DND-41 (cell line): ENCODE measurements around the gene RNF220.

Experiments
- ATAC-seq: fragments of 200-7000 bp; cut with Tn5 transposase; 3 replicates; pipeline ENCODE4 v1.9.1; 2021; ENCODE audit warnings: low read depth; ENCODE audit not compliant: insufficient read depth
- DNase-seq: peaks from one replicate; pipeline ENCODE4 v3.0.0-alpha.2; 2020
- H2AFZ ChIP-seq: 2 replicates; pipeline ENCODE4 v1.6.0; 2012; ENCODE audit warnings: low read depth, low read length
- H3K27ac ChIP-seq: 2 replicates; pipeline ENCODE4 v1.5.1; 2012; ENCODE audit warnings: low read length, inconsistent platforms
- H3K27me3 ChIP-seq: fragments of 200-600 bp; sonication (generic); 2 replicates; pipeline ENCODE4 v1.6.0; 2012; ENCODE audit warnings: low read length, mild to moderate bottlenecking, inconsistent platforms; ENCODE audit not compliant: insufficient read depth, poor library complexity
- H3K36me3 ChIP-seq: 2 replicates; pipeline ENCODE4 v1.5.1; 2012; ENCODE audit warnings: low read length, inconsistent platforms; ENCODE audit not compliant: insufficient read depth
- H3K4me1 ChIP-seq: 2 replicates; pipeline ENCODE4 v1.5.1; 2012; ENCODE audit warnings: mild to moderate bottlenecking, low read length; ENCODE audit not compliant: insufficient read depth
- H3K4me2 ChIP-seq: 2 replicates; pipeline ENCODE4 v1.6.0; 2012; ENCODE audit warnings: mild to moderate bottlenecking, moderate library complexity, low read length, inconsistent platforms; ENCODE audit not compliant: insufficient read depth
- H3K4me3 ChIP-seq, 2 experiments: fragments of 200-600 bp in 1 of 2; shearing (Covaris generic) in 1 of 2; 2 replicates each; pipeline ENCODE4 v1.5.1; 2012 to 2016; ENCODE audit warnings: inconsistent platforms in 2 of 2, low read length in 2 of 2, mild to moderate bottlenecking in 2 of 2, low read depth in 1 of 2, moderate library complexity in 1 of 2
- H3K79me2 ChIP-seq: 2 replicates; pipeline ENCODE4 v1.6.0; 2012; ENCODE audit warnings: low read length, inconsistent platforms; ENCODE audit not compliant: insufficient read depth
- H3K9ac ChIP-seq: 2 replicates; pipeline ENCODE4 v1.6.0; 2012; ENCODE audit warnings: low read depth, mild to moderate bottlenecking, inconsistent platforms, low read length, moderate library complexity
- H3K9me3 ChIP-seq: 2 replicates; pipeline ENCODE4 v1.5.1; 2012; ENCODE audit warnings: low read length, moderate library complexity, mild to moderate bottlenecking, inconsistent platforms; ENCODE audit not compliant: insufficient read depth, severe bottlenecking
- H4K20me1 ChIP-seq: 2 replicates; pipeline ENCODE4 v1.6.0; 2012; ENCODE audit warnings: low read length; ENCODE audit not compliant: insufficient read depth
- EZH2 ChIP-seq: IDR thresholded peaks from 3 replicates; pipeline ENCODE4 v1.6.1; 2012; ENCODE audit warnings: borderline replicate concordance, low read depth, mild to moderate bottlenecking, moderate library complexity, low read length, inconsistent platforms; ENCODE audit not compliant: severe bottlenecking
- TF ChIP-seq, protein P1 (sequence below): IDR thresholded peaks from 2 replicates; pipeline ENCODE4 v1.5.1; 2012; ENCODE audit warnings: borderline replicate concordance, low read length, moderate library complexity, mild to moderate bottlenecking; ENCODE audit not compliant: poor library complexity, severe bottlenecking; ENCODE audit errors: extremely low read depth

RNF220 gene

DNA sequence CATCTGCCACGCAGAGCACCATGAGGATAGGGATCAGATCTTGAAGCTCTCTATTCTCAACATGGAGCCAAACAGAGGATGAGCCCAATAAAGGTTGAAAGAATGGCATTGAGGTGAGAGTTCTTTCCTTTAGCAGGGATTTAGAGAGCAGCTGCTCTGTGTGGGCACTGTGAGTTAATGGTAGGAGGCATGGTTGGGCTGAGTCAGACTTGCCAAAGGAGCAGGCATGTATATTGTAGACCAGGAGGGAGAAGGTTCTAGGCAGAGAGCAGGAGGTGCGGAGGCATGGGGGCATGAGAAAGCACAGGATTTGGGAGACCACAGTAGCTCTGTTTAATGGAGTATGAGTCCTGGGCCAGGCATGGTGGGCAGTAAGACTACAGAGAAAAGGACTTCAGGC is 237.2 kb downstream of the RNF220 start:
- no peak overlapping the region for H3K27ac ChIP-seq
- TF ChIP-seq, protein P1, sequence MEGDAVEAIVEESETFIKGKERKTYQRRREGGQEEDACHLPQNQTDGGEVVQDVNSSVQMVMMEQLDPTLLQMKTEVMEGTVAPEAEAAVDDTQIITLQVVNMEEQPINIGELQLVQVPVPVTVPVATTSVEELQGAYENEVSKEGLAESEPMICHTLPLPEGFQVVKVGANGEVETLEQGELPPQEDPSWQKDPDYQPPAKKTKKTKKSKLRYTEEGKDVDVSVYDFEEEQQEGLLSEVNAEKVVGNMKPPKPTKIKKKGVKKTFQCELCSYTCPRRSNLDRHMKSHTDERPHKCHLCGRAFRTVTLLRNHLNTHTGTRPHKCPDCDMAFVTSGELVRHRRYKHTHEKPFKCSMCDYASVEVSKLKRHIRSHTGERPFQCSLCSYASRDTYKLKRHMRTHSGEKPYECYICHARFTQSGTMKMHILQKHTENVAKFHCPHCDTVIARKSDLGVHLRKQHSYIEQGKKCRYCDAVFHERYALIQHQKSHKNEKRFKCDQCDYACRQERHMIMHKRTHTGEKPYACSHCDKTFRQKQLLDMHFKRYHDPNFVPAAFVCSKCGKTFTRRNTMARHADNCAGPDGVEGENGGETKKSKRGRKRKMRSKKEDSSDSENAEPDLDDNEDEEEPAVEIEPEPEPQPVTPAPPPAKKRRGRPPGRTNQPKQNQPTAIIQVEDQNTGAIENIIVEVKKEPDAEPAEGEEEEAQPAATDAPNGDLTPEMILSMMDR, result no peak
- no peak for TF ChIP-seq EZH2
- H3K4me2 ChIP-seq, result no peak overlapping the region
- no peak overlapping the region for H2AFZ ChIP-seq
- peaks cover 99% of the 10 kb centered on the region for H3K36me3 ChIP-seq
- DNase-seq (no peak), ATAC-seq (no peak)
- no peak overlapping the region for H3K4me3 ChIP-seq
- no peaks in the 10 kb centered on the region for H3K9me3 ChIP-seq
- no peak overlapping the region for H3K9ac ChIP-seq
- H3K4me1 ChIP-seq, result no peaks in the 10 kb centered on the region
- peaks cover 40% of the 10 kb centered on the region for H4K20me1 ChIP-seq
- H3K27me3 ChIP-seq, result no peaks in the 10 kb centered on the region
- peaks cover 14% of the 10 kb centered on the region; the same call in 1 of the 2 replicates for H3K79me2 ChIP-seq

GRCh38 chr1:44642925-44643324 is 237.9 kb downstream of the RNF220 start:
- DNase-seq (no peak), ATAC-seq (no peak)
- no peaks in the 10 kb centered on the region for H3K9me3 ChIP-seq
- no peaks in the 10 kb centered on the region for H3K27me3 ChIP-seq
- no peak overlapping the region for H3K9ac ChIP-seq
- no peak overlapping the region for H3K4me2 ChIP-seq
- no peak overlapping the region for H3K27ac ChIP-seq
- TF ChIP-seq EZH2, result no peak
- TF ChIP-seq, protein P1, result no peak
- H4K20me1 ChIP-seq, result peaks cover 39% of the 10 kb centered on the region
- no peak overlapping the region for H2AFZ ChIP-seq
- H3K79me2 ChIP-seq, result peaks cover 14% of the 10 kb centered on the region; the same call in 1 of the 2 replicates
- H3K36me3 ChIP-seq, result peaks cover 99% of the 10 kb centered on the region
- no peak overlapping the region for H3K4me3 ChIP-seq
- no peaks in the 10 kb centered on the region for H3K4me1 ChIP-seq

GRCh38 chr1:44643721-44644334 is 238.8 kb downstream of the RNF220 start:
- TF ChIP-seq, protein P1, result no peak
- no peak for TF ChIP-seq EZH2
- H3K79me2 ChIP-seq, result peaks cover 12% of the 10 kb centered on the region; the same call in 1 of the 2 replicates

DNA sequence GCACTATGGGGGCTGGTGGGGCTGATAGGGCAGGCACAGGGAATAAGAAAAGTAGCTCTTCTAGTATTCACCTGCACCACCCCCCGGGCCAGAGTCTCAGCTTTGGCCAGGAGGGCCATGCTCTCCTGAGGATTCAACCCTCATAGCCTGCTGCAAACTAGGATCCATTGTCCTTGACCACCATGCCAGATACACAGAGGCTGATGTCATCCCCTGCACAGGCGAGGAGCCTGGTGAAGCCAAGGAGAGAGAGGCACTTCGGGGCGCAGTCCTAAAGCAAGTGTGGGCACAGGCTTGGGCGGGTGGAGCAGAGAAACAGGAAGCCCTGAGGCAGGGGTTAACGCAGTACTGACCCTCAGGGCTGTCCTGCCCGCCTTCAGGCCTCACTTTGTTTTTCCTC is 239.8 kb downstream of the RNF220 start:
- Histone ChIP-seq H3K9ac (no peak overlapping the region), H3K27ac (no peak overlapping the region), H3K4me2 (no peak overlapping the region), H3K4me3 (no peak overlapping the region), H3K27me3 (no peaks in the 10 kb centered on the region), H3K36me3 (peaks cover 99% of the 10 kb centered on the region), H4K20me1 (peaks cover 42% of the 10 kb centered on the region), H3K9me3 (no peaks in the 10 kb centered on the region), H3K4me1 (no peaks in the 10 kb centered on the region), H3K79me2 (peaks cover 12% of the 10 kb centered on the region; the same call in 1 of the 2 replicates), H2AFZ (no peak overlapping the region)
- ATAC-seq (no peak), DNase-seq (no peak)
- TF ChIP-seq, protein P1, result no peak
- TF ChIP-seq EZH2, result no peak

More at GRCh38 chr1:44643721-44644334, 238.8 kb downstream of the RNF220 start:
- Histone ChIP-seq H3K36me3 (peaks cover 98% of the 10 kb centered on the region), H3K27ac (no peak overlapping the region), H3K27me3 (no peaks in the 10 kb centered on the region), H4K20me1 (peaks cover 42% of the 10 kb centered on the region), H3K4me1 (no peaks in the 10 kb centered on the region), H3K4me3 (no peak overlapping the region), H3K9ac (no peak overlapping the region), H3K9me3 (no peaks in the 10 kb centered on the region), H2AFZ (no peak overlapping the region), H3K4me2 (no peak overlapping the region)
- DNase-seq, result no peak
- ATAC-seq, result no peak
